ENCODE measurements around the gene ANKRD26. TPM values are rescaled to one million over a fixed set of nuclear protein-coding genes. Genes with fewer than 3 reads are reported as not detected.

The ANKRD26 gene
- total RNA-seq, 1 donor from 2014 or later, result 6.1 TPM

DNA sequence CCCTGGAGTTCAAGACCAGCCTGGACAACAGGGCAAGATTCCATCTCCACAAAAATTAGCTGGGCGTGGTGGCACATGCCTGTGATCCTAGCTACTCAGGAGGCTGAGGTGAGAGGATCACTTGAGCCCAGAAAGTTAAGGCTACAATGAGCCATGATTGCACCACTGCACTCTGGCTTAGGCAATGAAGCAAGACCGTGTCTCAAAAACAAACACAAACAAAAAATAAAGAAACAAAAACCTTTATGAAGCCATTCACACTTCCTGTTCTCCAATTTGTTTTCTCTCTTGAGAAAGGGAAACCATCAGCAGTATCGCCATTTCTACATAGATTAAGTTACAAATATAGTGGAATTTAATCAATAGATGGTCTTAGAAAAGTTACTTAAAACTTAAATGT, 34.1 kb upstream of the ANKRD26 start:
- no peak overlapping the region for H3K4me3 ChIP-seq (ENCODE audit: low read depth, low read length)
- H3K36me3 ChIP-seq (ENCODE audit: control insufficient read depth, insufficient read depth, low read length), result no peaks in the 10 kb centered on the region

DNA sequence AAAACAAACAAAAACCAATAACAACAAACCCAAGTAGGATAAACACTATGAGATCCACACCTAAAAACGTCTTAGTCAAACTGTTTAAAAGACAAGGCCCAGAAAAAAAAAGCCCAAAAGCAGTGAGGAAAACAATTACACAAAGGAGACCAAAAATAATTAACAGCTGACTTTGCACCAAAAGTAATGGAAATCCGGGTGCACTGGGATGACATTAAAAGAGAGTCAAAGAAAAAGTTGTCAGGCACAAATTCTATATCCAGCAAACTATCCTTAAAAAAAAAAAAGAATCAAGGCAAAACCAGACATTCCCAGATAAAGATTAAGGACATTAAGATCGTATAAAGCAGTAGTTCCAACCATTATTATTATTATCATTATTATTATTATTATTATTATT, 7.9 kb upstream of the ANKRD26 start:
- no peak for DNase-seq (ENCODE audit: low read depth)
- Histone ChIP-seq H3K27me3 (ENCODE audit: control insufficient read depth, insufficient read depth, low read length) (no peaks in the 10 kb centered on the region), H3K4me3 (ENCODE audit: low read depth, low read length) (no peak overlapping the region), H3K36me3 (ENCODE audit: control insufficient read depth, insufficient read depth, low read length) (no peaks in the 10 kb centered on the region)
- TF ChIP-seq, protein P1, sequence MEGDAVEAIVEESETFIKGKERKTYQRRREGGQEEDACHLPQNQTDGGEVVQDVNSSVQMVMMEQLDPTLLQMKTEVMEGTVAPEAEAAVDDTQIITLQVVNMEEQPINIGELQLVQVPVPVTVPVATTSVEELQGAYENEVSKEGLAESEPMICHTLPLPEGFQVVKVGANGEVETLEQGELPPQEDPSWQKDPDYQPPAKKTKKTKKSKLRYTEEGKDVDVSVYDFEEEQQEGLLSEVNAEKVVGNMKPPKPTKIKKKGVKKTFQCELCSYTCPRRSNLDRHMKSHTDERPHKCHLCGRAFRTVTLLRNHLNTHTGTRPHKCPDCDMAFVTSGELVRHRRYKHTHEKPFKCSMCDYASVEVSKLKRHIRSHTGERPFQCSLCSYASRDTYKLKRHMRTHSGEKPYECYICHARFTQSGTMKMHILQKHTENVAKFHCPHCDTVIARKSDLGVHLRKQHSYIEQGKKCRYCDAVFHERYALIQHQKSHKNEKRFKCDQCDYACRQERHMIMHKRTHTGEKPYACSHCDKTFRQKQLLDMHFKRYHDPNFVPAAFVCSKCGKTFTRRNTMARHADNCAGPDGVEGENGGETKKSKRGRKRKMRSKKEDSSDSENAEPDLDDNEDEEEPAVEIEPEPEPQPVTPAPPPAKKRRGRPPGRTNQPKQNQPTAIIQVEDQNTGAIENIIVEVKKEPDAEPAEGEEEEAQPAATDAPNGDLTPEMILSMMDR (IDR thresholded peaks at IDR 0.05; ENCODE audit: insufficient read depth, low read length, poor library complexity, severe bottlenecking), result no peak

More for the DNA sequence above, 34.1 kb upstream of the ANKRD26 start:
- no peak for DNase-seq (ENCODE audit: low read depth)
- TF ChIP-seq, protein P1 (IDR thresholded peaks at IDR 0.05; ENCODE audit: insufficient read depth, low read length, poor library complexity, severe bottlenecking), result no peak
- no peaks in the 10 kb centered on the region for H3K27me3 ChIP-seq (ENCODE audit: control insufficient read depth, insufficient read depth, low read length)

DNA sequence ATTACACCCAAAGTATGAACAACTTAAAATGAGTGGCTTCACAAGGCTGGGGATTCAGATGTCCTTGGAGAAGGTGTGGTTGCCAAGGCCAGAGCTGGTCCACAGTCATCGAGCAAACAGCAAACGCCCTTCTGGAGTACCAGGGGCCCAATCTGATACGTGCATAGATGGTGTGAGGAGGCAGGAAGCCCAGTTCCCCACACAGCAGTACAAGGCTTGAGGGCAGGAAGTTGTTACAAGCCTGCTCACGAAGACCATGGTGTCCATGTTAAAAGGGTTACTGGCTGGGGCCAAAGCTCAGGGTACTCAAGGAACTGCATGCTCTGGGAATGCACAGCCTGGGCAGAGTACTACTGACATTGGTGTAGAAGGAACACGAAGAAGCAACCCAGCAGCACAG, 4.6 kb upstream of the ANKRD26 start:
- Histone ChIP-seq H3K36me3 (ENCODE audit: control insufficient read depth, insufficient read depth, low read length) (no peaks in the 10 kb centered on the region), H3K4me3 (ENCODE audit: low read depth, low read length) (no peak overlapping the region), H3K27me3 (ENCODE audit: control insufficient read depth, insufficient read depth, low read length) (no peaks in the 10 kb centered on the region)
- TF ChIP-seq, protein P1 (IDR thresholded peaks at IDR 0.05; ENCODE audit: insufficient read depth, low read length, poor library complexity, severe bottlenecking), result no peak
- DNase-seq (ENCODE audit: low read depth), result no peak

DNA sequence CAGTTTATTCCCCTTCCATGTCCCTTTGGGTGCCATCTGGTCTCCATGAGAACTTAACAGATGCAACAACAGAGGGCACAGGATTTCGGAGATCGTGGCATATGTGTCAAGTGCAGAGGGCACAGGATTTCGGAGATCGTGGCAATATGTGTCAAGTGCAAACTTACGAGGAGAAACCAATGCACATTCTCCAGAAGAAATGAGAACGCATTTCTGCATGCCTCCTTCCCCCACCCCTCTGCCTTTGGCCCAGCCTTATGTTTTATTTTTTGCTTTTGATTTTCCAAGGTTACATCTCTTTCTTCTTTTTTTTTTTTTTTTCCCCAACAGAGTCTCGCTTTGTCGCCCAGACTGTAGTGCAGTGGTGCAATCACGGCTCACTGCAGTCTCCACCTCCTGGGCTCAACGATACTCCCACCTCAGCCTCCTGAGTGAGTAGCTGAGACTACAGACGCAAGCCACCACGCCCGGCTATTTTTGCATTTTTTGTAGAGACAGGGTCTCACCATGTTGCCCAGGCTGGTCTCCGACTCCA, 586 bp upstream of the ANKRD26 start:
- DNase-seq (ENCODE audit: low read depth), result no peak
- TF ChIP-seq, protein P1 (IDR thresholded peaks at IDR 0.05; ENCODE audit: insufficient read depth, low read length, poor library complexity, severe bottlenecking), result no peak
- H3K27me3 ChIP-seq (ENCODE audit: control insufficient read depth, insufficient read depth, low read length), result no peaks in the 10 kb centered on the region
- no peaks in the 10 kb centered on the region for H3K36me3 ChIP-seq (ENCODE audit: control insufficient read depth, insufficient read depth, low read length)
- peak overlapping the region; percentile 71 for H3K4me3 ChIP-seq (ENCODE audit: low read depth, low read length)

DNA sequence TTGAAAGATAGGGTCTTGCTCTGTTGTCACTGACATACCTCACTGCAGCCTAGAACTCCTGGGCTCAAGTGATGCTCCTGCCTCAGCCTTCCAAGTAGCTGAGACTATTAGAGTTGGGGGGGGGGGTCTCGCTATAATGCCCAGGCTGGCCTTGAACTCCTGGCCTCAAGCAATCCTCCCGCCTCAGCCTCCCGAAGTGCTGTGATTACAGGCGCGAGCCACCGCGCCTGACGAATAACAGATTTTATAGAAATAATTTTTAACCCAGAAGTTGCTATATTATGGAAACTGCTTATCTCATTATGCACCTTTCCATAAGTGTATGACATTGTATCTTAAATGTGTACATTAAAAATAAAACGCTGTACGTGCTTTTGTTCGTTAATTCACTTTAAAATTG, 846 bp downstream of the ANKRD26 start:
- no peaks in the 10 kb centered on the region for H3K27me3 ChIP-seq (ENCODE audit: control insufficient read depth, insufficient read depth, low read length)
- no peaks in the 10 kb centered on the region for H3K36me3 ChIP-seq (ENCODE audit: control insufficient read depth, insufficient read depth, low read length)
- TF ChIP-seq, protein P1 (IDR thresholded peaks at IDR 0.05; ENCODE audit: insufficient read depth, low read length, poor library complexity, severe bottlenecking), result no peak
- DNase-seq (ENCODE audit: low read depth), result no peak
- peak overlapping the region; percentile 71 for H3K4me3 ChIP-seq (ENCODE audit: low read depth, low read length)

All from kidney epithelial cell (primary cell).